HFF-Myc (cell line): Measurements from ENCODE around the gene LHX5.

Source experiments
- DNase-seq: peaks from one replicate; pipeline ENCODE4 v3.0.0-alpha.2; 2011; ENCODE audit warnings: low read depth; ENCODE audit errors: extremely low read depth
- H3K4me3 ChIP-seq: replicated peaks from 2 replicates; pipeline ENCODE4 v1.5.1; 2011; ENCODE audit warnings: low read depth, mild to moderate bottlenecking, control low read depth, low read length
- TF ChIP-seq, protein P1 (sequence below): IDR thresholded peaks from 2 replicates; pipeline ENCODE4 v1.5.1; 2012; ENCODE audit warnings: mild to moderate bottlenecking, low read depth, low read length, control low read depth; ENCODE audit errors: missing control alignments

The LHX5 gene

DNA sequence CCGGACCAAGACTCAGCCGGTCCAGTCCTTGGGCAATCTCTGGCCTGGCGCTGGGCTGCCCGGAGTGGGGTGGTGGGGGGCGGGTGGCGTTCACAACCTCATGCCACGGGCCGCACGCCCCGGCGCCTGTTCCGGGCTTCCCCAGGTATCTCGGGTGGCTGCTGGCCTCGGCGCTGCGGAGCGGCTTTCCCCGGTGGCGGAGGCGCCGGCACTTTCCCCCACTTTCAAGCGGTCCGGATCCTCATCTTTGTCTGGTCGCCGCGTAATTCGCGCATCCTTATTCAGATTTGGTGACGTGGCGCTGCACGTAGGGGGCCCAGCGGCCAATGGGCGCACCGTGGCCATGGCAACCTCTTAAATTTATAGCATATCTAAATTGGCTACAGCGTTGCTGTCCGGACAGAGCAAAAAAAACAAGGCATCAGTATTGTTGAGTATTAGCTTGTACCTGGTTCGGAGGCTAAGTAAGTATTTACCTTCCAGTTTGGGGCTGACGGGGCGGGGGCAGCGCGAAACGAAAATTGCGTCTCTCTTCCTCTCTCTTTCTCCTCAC, at the start of gene LHX5:
LHX5 (minus strand) TSS at position 253 of the 553 bp plus-strand sequence. CDS start 373 bp downstream, outside the sequence.
- DNase-seq: no peak
- H3K4me3 ChIP-seq: no peak within 1 kb of the TSS
- TF ChIP-seq, protein P1, sequence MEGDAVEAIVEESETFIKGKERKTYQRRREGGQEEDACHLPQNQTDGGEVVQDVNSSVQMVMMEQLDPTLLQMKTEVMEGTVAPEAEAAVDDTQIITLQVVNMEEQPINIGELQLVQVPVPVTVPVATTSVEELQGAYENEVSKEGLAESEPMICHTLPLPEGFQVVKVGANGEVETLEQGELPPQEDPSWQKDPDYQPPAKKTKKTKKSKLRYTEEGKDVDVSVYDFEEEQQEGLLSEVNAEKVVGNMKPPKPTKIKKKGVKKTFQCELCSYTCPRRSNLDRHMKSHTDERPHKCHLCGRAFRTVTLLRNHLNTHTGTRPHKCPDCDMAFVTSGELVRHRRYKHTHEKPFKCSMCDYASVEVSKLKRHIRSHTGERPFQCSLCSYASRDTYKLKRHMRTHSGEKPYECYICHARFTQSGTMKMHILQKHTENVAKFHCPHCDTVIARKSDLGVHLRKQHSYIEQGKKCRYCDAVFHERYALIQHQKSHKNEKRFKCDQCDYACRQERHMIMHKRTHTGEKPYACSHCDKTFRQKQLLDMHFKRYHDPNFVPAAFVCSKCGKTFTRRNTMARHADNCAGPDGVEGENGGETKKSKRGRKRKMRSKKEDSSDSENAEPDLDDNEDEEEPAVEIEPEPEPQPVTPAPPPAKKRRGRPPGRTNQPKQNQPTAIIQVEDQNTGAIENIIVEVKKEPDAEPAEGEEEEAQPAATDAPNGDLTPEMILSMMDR: no peak

DNA sequence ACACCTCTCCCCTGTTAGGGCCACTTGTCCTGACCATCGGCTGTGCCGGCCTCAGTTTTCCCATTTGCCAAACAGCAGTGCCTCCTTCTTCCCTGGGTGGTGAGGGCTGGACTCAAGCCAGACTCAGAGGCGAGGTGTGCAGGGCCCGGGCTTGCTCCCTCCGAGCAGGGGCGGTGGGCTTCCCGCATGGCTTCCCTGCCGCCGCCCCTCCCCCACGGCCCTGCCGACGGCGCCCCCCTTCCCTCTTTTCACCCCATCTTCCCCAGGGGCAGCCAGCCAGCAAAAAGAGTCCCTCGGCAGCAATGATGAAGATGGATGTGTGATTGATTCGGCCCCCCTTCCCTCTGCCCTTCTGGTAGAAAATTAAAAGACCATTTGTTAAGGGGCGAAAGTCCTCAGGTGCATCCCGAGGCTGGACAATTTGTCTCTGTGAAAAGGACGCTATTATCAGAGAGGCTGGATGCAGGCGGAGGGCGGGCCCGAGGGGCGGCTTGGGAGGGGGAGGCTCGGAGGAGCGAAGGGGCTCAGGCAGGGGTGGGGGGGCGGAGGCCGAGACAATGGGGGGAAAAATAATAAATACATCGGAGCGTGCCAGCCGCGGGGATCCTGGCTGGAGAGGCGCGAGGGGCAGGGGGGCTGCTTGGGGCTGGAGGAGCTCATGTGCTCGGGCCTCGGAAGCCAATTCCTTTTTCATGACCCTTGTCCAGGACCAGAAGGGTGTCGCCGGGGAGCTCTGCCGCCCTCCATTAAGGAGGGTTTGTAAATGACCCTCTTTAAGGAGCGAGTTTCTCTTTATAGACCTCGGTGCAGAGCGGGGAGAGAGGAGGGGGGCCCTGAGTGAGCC, 48.0 kb upstream of the LHX5 start:
- H3K4me3 ChIP-seq: no peak overlapping the region
- TF ChIP-seq, protein P1: no peak
- DNase-seq: no peak

DNA sequence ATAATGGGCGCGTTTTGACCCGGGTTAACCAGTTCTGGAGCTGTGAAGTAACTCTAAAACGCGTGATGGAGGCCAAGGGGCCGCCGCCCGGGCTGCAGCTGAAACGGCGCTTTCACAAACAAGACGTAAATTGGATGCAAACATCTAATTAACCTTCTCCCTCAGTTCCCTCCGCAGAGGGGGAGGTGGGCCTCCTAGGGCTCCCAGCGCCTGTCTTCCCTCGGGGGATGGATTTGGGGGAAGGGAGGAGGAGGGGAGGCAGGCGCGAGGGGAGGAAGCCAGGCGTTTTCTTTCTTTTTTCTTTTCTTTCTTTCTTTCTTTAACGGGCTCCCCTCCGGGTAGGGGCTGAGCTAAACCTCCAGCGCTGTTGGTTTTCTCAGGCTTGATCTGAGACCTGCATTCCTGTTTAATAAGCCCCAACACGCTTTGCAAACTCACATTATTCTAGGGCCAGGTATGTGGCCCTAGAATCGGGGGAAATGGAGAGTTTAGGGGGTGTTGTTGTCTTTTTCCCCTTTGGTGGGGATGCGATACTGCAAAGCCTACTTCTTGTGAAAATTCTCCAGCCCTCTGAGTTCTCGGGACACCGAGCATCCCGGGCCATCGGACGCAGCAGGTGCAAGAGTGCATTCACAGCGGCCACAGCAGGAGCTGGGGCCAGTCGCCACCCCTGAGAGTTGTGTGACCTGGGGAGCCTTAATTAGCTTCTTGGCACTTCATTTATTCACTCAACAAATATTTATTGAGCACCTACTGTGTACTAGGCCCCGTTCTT, 43.6 kb upstream of the LHX5 start:
- no peak for DNase-seq
- no peak overlapping the region for H3K4me3 ChIP-seq
- TF ChIP-seq, protein P1: no peak

DNA sequence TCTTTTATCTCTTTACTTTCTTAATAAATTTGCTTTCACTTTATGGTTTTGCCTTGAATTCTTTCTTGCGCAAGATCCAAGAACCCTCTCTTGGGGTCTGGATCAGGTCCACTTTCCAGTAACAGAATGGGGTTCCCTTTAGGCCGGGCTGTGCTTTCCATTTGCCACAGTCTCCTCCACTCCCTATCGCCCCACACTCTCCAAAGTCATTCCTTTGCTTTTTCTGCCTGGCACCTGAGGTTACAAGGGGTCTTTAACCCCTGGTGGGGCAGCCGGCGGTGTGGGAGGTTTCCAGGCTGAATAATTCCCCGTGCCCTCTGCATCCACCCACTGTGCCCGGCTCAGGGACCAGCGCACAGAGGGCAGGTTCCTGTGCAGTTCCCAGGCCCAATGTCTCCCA, 42.9 kb upstream of the LHX5 start:
- H3K4me3 ChIP-seq: no peak overlapping the region
- DNase-seq: no peak
- TF ChIP-seq, protein P1: no peak

DNA sequence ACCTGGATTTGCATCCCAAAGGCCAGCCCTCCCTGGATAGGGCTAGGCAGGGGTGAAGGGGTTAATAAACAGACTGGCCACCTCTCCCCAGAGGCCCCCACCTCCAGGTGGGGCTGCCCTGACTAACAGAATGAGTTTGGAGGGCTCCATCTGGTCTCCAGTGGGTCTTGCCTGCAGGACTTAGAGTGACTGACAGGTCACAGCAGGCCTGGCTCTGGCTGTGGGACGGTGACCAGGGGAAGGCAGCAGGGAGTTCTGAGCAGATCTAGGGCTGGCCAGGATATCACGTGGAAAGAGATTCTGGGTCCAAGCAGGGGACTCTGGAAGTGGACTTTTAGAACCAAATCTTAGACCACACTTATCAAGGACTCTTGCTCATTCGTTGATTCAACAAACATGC, 40.9 kb upstream of the LHX5 start:
- TF ChIP-seq, protein P1: no peak
- DNase-seq: no peak
- H3K4me3 ChIP-seq: no peak overlapping the region

DNA sequence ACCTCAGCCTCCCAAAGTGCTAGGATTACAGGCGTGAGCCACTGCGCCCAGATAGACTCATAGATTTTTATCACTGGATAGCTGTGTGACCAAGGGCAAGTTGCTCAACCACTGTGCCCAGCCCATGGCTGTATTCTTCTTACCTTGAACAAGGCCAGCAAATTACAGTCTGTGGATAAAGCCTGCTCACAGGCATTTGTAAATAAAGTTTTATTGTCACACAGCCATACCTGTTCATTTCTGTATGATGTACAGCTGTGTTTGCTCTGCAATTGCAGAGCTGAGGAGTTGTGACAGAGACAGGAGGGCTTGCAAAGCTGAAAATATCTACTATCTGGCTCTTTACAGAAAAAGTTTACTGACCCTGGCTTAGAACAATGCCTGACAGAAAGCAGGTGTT, 35.2 kb upstream of the LHX5 start:
- TF ChIP-seq, protein P1: no peak
- no peak for DNase-seq
- H3K4me3 ChIP-seq: no peak overlapping the region
